Peyer's patch (tissue), 4 donors: ENCODE data around the gene PCBP2.

Source experiments
- CTCF ChIP-seq, 6 experiments: fragments of 450-650 bp in 4 of 6; fragments of 200-600 bp in 2 of 6; sonication (generic) in 1 of 6; IDR thresholded peaks; one replicate each; pipeline ENCODE4 v1.5.1; 2017 to 2019; ENCODE audit warnings: antibody characterized with exemption in 6 of 6, mild to moderate bottlenecking in 3 of 6, moderate library complexity in 1 of 6
- POLR2A ChIP-seq, 2 donors: fragments of 450-650 bp; IDR thresholded peaks; one replicate each; pipeline ENCODE4 v1.5.1; 2017; ENCODE audit warnings: antibody characterized with exemption in 2 of 2, mild to moderate bottlenecking in 2 of 2, moderate library complexity in 2 of 2

GRCh38 chr12:53414756-53415417, 37.0 kb upstream of the PCBP2 start:
- TF ChIP-seq POLR2A (IDR thresholded peaks at IDR 0.05) (no peak), CTCF (IDR thresholded peaks at IDR 0.05) (no peak)
